Kidney (tissue), 14 donors: Measurements from ENCODE around the gene NSMF. TPM values are rescaled to one million over a fixed set of nuclear protein-coding genes. Genes with fewer than 3 reads are reported as not detected.

ENCODE experiments used
- DNase-seq, 5 donors: peaks; one replicate each; pipeline ENCODE4 v3.0.0-alpha.2; 2013 to 2020
- FAIRE-seq: peaks from 2 replicates; lab custom pipeline; 2012; peaks lifted over from hg19 to GRCh38; lab: Jason Lieb, UNC
- H3K27ac ChIP-seq, 2 donors: one replicate each; pipeline ENCODE4 v1.7.0; 2013; ENCODE audit warnings: low read depth in 2 of 2, low read length in 2 of 2, inconsistent platforms in 1 of 2
- H3K27me3 ChIP-seq: one replicate; pipeline ENCODE4 v1.7.1; 2013; ENCODE audit warnings: low read length, inconsistent platforms; ENCODE audit not compliant: control insufficient read depth, insufficient read depth
- H3K36me3 ChIP-seq, 3 donors: one replicate each; pipeline versions ENCODE4 v1.7.0 to v1.7.1; 2013; ENCODE audit warnings: low read length in 3 of 3, control low read depth in 1 of 3, inconsistent platforms in 1 of 3; ENCODE audit not compliant: insufficient read depth in 3 of 3, control insufficient read depth in 2 of 3
- H3K4me1 ChIP-seq, 3 donors: one replicate each; pipeline versions ENCODE4 v1.7.0 to v1.7.1; 2013; ENCODE audit warnings: low read length in 3 of 3, inconsistent platforms in 1 of 3, low read depth in 1 of 3; ENCODE audit not compliant: control insufficient read depth in 2 of 3, insufficient read depth in 2 of 3
- H3K4me3 ChIP-seq, 3 donors: one replicate each; pipeline versions ENCODE4 v1.7.0 to v1.8.1; 2013; ENCODE audit warnings: low read length in 3 of 3, control low read depth in 1 of 3, inconsistent platforms in 1 of 3
- H3K9ac ChIP-seq, 3 donors: one replicate each; pipeline versions ENCODE4 v1.7.0 to v1.7.1; 2013; ENCODE audit warnings: low read length in 3 of 3, control low read depth in 1 of 3, inconsistent platforms in 1 of 3
- H3K9me3 ChIP-seq, 3 donors: one replicate each; pipeline versions ENCODE4 v1.7.0 to v1.7.1; 2013; ENCODE audit warnings: low read length in 3 of 3, control low read depth in 1 of 3, inconsistent platforms in 1 of 3; ENCODE audit not compliant: control insufficient read depth in 2 of 3, insufficient read depth in 1 of 3
- CTCF ChIP-seq: IDR thresholded peaks from 3 replicates; pipeline ENCODE4 v1.5.1; 2012; ENCODE audit warnings: mild to moderate bottlenecking, moderate library complexity, borderline replicate concordance; ENCODE audit not compliant: insufficient read depth; ENCODE audit errors: extremely low read depth
- intact Hi-C: fragments of 100-400 bp; cut with DNase I; formaldehyde crosslinking; loops from one replicate; pipeline ENCODE4 v1.11.1; 2022
- polyA plus RNA-seq: library from polyadenylated mRNA; stranded (reverse); fragments of 350-450 nt; fragmentation: Illumina TruSeq; extraction: RNeasy Lipid Tissue Mini Kit (QIAGEN cat#74804); gene quantifications from one replicate; pipeline ENCODE4 v1.2.3, GENCODE V29; 2014; ENCODE audit warnings: low read depth, low replicate concordance; ENCODE audit not compliant: insufficient read depth
- total RNA-seq: library from RNA; stranded (reverse); fragmentation: NEBNext Ultra II Directional; extraction: Animal tissue kit (Norgen Biotek cat#: 25700); gene quantifications from one replicate; pipeline ENCODE4 v1.2.1, GENCODE V29; 2021
- donor health status: control.
- donor health status: control.
- donor health status: control.
- donor health status: control.
- donor health status: control.
- donor health status: DM: yes; HTN: yes; CAD: no.
- donor health status: Normal renal cell carcinoma (clear cell type).

The NSMF gene
- total and polyA plus RNA-seq, 2 donors from 2014 or later = 32.7 to 49.5 TPM

GRCh38 chr9:137478613-137478961, 19.5 kb upstream of the NSMF start:
- no peak overlapping the region for H3K9ac ChIP-seq
- H3K4me1 ChIP-seq = no peaks in the 10 kb centered on the region
- H3K27ac ChIP-seq = no peak overlapping the region
- H3K27me3 ChIP-seq = no peaks in the 10 kb centered on the region
- H3K9me3 ChIP-seq = peaks cover 0 to 9% (median 5%) of the 10 kb centered on the region in 3 donors
- H3K36me3 ChIP-seq = no peaks in the 10 kb centered on the region
- intact Hi-C loops = no loop called here
- FAIRE-seq = no peak
- no peak overlapping the region for H3K4me3 ChIP-seq
- no peak for TF ChIP-seq CTCF
- no peak for DNase-seq

- FAIRE-seq (no peak), DNase-seq (peak in 1 of 5 donors; percentile 68)
- H3K27ac ChIP-seq = no peak overlapping the region
- no peak overlapping the region for H3K4me3 ChIP-seq
- H3K4me1 ChIP-seq = no peaks in the 10 kb centered on the region
- H3K9ac ChIP-seq = no peak overlapping the region
- intact Hi-C loops = no loop called here
- peaks cover 0 to 9% (median 5%) of the 10 kb centered on the region in 3 donors for H3K9me3 ChIP-seq
- H3K27me3 ChIP-seq = no peaks in the 10 kb centered on the region
- no peak for TF ChIP-seq CTCF
- no peaks in the 10 kb centered on the region for H3K36me3 ChIP-seq
These were observed 18.9 kb upstream of the NSMF start for GRCh38 chr9:137477778-137478612.

DNA sequence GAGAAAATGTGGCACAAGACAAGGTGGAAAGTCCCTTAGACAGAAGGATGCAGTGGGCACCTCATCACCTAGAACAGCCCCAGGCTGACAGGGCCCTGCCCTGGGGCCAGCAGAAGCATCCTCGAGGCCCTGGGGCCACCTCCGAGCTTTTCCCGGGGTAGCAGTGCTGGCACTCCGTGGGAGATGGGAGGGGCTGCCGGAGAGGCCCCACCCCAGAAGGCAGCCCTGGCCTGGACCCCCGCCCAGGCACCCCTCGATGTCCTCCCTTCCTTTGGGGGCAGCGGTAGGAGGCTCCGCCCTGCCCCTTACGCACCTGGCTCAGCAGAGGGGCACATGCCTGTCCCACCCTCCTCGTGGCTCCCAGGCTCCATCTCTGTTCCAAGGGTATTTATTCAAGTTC, 17.7 kb upstream of the NSMF start:
- DNase-seq = peak in 1 of 5 donors; percentile 55
- no peak for FAIRE-seq
- no peak overlapping the region for H3K9ac ChIP-seq
- H3K4me1 ChIP-seq = no peaks in the 10 kb centered on the region
- TF ChIP-seq CTCF = no peak
- no peaks in the 10 kb centered on the region for H3K27me3 ChIP-seq
- intact Hi-C loops = no loop called here
- no peak overlapping the region for H3K4me3 ChIP-seq
- no peaks in the 10 kb centered on the region for H3K36me3 ChIP-seq
- H3K27ac ChIP-seq = no peak overlapping the region
- peaks cover 0 to 9% (median 5%) of the 10 kb centered on the region in 3 donors for H3K9me3 ChIP-seq
